Keratinocyte (primary cell): ENCODE measurements around the gene NEK2. TPM values are rescaled to one million over a fixed set of nuclear protein-coding genes. Genes with fewer than 3 reads are reported as not detected.
A peak's percentile ranks its signal among the peaks of the same experiment; 100 is the strongest.

Experiments used
- DNase-seq: peaks from one replicate; pipeline ENCODE4 v3.0.0-alpha.2; 2011; ENCODE audit warnings: low read depth, missing footprints, low spot score
- FAIRE-seq: peaks from 2 replicates; lab custom pipeline; 2011; peaks lifted over from hg19 to GRCh38; lab: Jason Lieb, UNC
- H2AFZ ChIP-seq: 2 replicates; pipeline ENCODE4 v1.6.0; 2012; ENCODE audit warnings: low read length, control low read depth, inconsistent platforms; ENCODE audit not compliant: control insufficient read depth
- H3K27ac ChIP-seq: 2 replicates; pipeline ENCODE4 v1.5.1; 2011; ENCODE audit warnings: low read length; ENCODE audit not compliant: control insufficient read depth, insufficient read depth
- H3K27me3 ChIP-seq: 3 replicates; pipeline ENCODE4 v1.6.0; 2011; ENCODE audit warnings: low read length; ENCODE audit not compliant: control insufficient read depth, insufficient read depth; ENCODE audit errors: extremely low read depth
- H3K36me3 ChIP-seq, 2 experiments: 2 replicates in 1 of 2; 3 replicates in 1 of 2; pipeline ENCODE4 v1.5.1; 2011; ENCODE audit warnings: low read length in 2 of 2, mild to moderate bottlenecking in 1 of 2; ENCODE audit not compliant: control insufficient read depth in 2 of 2, insufficient read depth in 2 of 2; ENCODE audit errors: extremely low read depth in 1 of 2
- H3K4me1 ChIP-seq: 3 replicates; pipeline ENCODE4 v1.5.1; 2011; ENCODE audit warnings: low read length; ENCODE audit not compliant: control insufficient read depth, insufficient read depth; ENCODE audit errors: extremely low read depth
- H3K4me2 ChIP-seq: 3 replicates; pipeline ENCODE4 v1.6.0; 2011; ENCODE audit warnings: low read depth, low read length; ENCODE audit not compliant: control insufficient read depth, insufficient read depth; ENCODE audit errors: extremely low read depth
- H3K4me3 ChIP-seq, 3 experiments: fragments of 200-600 bp in 1 of 3; sonication (generic) in 1 of 3; 2 replicates in 2 of 3; 3 replicates in 1 of 3; pipeline ENCODE4 v1.5.1; 2011 to 2016; ENCODE audit warnings: low read length in 3 of 3, mild to moderate bottlenecking in 3 of 3, control low read depth in 2 of 3, inconsistent platforms in 1 of 3, low read depth in 1 of 3, mixed read lengths in 1 of 3, mixed run types in 1 of 3, moderate library complexity in 1 of 3; ENCODE audit not compliant: control insufficient read depth in 2 of 3, insufficient read depth in 2 of 3; ENCODE audit errors: extremely low read depth in 1 of 3
- H3K79me2 ChIP-seq: 2 replicates; pipeline ENCODE4 v1.6.0; 2012; ENCODE audit warnings: low read length; ENCODE audit not compliant: control insufficient read depth, insufficient read depth
- H3K9ac ChIP-seq: 3 replicates; pipeline ENCODE4 v1.6.0; 2011; ENCODE audit warnings: low read length; ENCODE audit not compliant: control insufficient read depth, insufficient read depth; ENCODE audit errors: extremely low read depth
- H3K9me1 ChIP-seq: 3 replicates; pipeline ENCODE4 v1.6.0; 2011; ENCODE audit warnings: low read length; ENCODE audit not compliant: control insufficient read depth, insufficient read depth; ENCODE audit errors: extremely low read depth
- H3K9me3 ChIP-seq: 2 replicates; pipeline ENCODE4 v1.5.1; 2012; ENCODE audit warnings: low read depth, low read length; ENCODE audit not compliant: control insufficient read depth
- H4K20me1 ChIP-seq: 3 replicates; pipeline ENCODE4 v1.6.0; 2011; ENCODE audit warnings: low read length; ENCODE audit not compliant: control insufficient read depth, insufficient read depth; ENCODE audit errors: extremely low read depth
- EZH2 ChIP-seq: IDR thresholded peaks from one replicate; pipeline ENCODE4 v1.6.1; 2012; ENCODE audit warnings: inconsistent platforms, mild to moderate bottlenecking, low read length, moderate library complexity
- dilution Hi-C: fragments of 300-500 bp; cut with MboI; formaldehyde crosslinking; loops from one replicate; pipeline ENCODE4 v1.7.0; 2020; ENCODE audit warnings: low sequenced_read_pairs; ENCODE audit not compliant: extremely low pct_ligation_motif_present
- polyA plus RNA-seq, 5 experiments: library from polyadenylated mRNA; depleted of rRNA in 3 of 5; stranded (reverse) in 3 of 5; stranded (forward) in 1 of 5; unstranded in 1 of 5; fragments of >200 nt; gene quantifications; 1 replicate in 1 of 5; 2 replicates in 3 of 5; 3 replicates in 1 of 5; pipeline versions ENCODE4 v1.2.1 to v1.2.3, GENCODE V29; 2011 to 2012; ENCODE audit warnings: missing spikeins in 2 of 5, low read depth in 1 of 5, low replicate concordance in 1 of 5
- TF ChIP-seq, protein P1 (sequence below), 3 experiments: IDR thresholded peaks in 1 of 3; conservative IDR thresholded peaks in 1 of 3; optimal IDR thresholded peaks in 1 of 3; 2 replicates in 2 of 3; 3 replicates in 1 of 3; pipeline versions ENCODE3 to v1.5.1; 2011; ENCODE audit warnings: low read length in 3 of 3, mild to moderate bottlenecking in 3 of 3, moderate library complexity in 2 of 3, control low read depth in 1 of 3, inconsistent platforms in 1 of 3; ENCODE audit not compliant: insufficient read depth in 2 of 3; ENCODE audit errors: extremely low read depth in 1 of 3

NEK2 gene
- polyA plus RNA-seq, 1 donor (not counting 4 experiments of a cell fraction or from before 2014, with no cell fraction given): 10.8 TPM

DNA sequence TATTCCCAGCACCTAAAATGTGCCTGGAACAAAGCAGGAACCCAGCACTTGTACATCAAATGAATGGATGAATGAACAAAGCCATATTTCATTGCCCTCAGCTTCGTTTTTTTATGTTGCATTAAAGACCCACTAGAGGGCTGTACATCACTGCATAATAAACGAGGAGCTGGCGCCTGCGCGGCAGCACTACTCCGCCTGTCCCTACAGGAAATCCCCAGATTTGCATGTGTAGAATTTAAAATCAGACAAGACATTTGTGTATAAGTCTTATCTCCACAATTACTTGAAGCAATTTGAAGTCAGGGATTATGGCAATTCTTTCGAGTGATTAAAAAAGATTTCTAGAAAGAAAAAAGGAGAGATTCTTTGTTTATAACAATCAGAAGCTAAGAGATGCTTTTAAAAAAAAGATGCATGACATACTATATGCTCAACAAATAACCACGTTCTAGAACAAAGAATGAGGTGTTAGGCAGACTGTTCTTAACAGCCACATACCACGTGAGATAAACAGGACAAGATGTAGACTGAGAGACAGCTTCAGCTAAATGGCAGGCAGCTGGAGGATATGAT is 5.4 kb upstream of the NEK2 start:
- dilution Hi-C loops: no loop called here
- Histone ChIP-seq H3K9me3 (no peaks in the 10 kb centered on the region), H3K4me3 (no peak overlapping the region), H3K27me3 (no peaks in the 10 kb centered on the region), H3K4me2 (peak overlapping the region; percentile 45), H2AFZ (peak overlapping the region; percentile 70), H4K20me1 (no peaks in the 10 kb centered on the region), H3K9ac (peak overlapping the region; percentile 18), H3K4me1 (peaks cover 8% of the 10 kb centered on the region), H3K27ac (no peak overlapping the region), H3K79me2 (no peaks in the 10 kb centered on the region), H3K9me1 (no peaks in the 10 kb centered on the region), H3K36me3 (no peaks in the 10 kb centered on the region)
- FAIRE-seq (peak; percentile 67), DNase-seq (peak; percentile 42)
- no peak for TF ChIP-seq EZH2
- TF ChIP-seq, protein P1, sequence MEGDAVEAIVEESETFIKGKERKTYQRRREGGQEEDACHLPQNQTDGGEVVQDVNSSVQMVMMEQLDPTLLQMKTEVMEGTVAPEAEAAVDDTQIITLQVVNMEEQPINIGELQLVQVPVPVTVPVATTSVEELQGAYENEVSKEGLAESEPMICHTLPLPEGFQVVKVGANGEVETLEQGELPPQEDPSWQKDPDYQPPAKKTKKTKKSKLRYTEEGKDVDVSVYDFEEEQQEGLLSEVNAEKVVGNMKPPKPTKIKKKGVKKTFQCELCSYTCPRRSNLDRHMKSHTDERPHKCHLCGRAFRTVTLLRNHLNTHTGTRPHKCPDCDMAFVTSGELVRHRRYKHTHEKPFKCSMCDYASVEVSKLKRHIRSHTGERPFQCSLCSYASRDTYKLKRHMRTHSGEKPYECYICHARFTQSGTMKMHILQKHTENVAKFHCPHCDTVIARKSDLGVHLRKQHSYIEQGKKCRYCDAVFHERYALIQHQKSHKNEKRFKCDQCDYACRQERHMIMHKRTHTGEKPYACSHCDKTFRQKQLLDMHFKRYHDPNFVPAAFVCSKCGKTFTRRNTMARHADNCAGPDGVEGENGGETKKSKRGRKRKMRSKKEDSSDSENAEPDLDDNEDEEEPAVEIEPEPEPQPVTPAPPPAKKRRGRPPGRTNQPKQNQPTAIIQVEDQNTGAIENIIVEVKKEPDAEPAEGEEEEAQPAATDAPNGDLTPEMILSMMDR (optimal IDR thresholded peaks at IDR 0.05 in 1 of 3, IDR thresholded peaks at IDR 0.05 in 1 of 3, conservative IDR thresholded peaks at IDR 0.05 in 1 of 3; ENCODE audit: extremely low read depth in 1 of 3, insufficient read depth in 2 of 3, low read length in 3 of 3): peak; percentile 55 to 84 (median 68)

DNA sequence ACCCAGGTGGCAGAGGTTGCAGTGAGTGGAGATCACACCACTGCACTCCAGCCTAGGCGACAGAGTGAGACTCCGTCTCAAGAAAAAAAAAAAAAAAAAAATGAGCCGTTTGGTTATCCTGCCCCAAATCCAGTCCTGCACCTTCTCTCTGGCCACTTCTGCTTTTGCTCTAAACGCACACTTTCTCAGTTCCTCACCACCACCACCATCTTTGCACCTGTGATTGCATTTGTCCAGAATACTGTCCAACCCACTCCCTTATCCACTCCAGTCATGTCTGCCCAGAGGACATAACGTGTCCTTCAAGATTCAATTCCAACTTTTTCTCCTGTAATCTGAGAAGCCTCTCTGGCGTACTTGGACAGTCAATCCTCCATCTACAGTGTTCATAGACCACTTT is 2.2 kb upstream of the NEK2 start:
- no peak overlapping the region for H2AFZ ChIP-seq
- no peak overlapping the region for H3K27ac ChIP-seq
- no peak for FAIRE-seq
- no peak for DNase-seq
- dilution Hi-C loops: no loop called here
- H4K20me1 ChIP-seq: no peaks in the 10 kb centered on the region
- H3K4me3 ChIP-seq: no peak overlapping the region
- H3K4me2 ChIP-seq: no peak overlapping the region
- no peaks in the 10 kb centered on the region for H3K27me3 ChIP-seq
- H3K4me1 ChIP-seq: peaks cover 19% of the 10 kb centered on the region
- no peaks in the 10 kb centered on the region for H3K9me3 ChIP-seq
- no peaks in the 10 kb centered on the region for H3K9me1 ChIP-seq
- TF ChIP-seq, protein P1 (optimal IDR thresholded peaks at IDR 0.05 in 1 of 3, IDR thresholded peaks at IDR 0.05 in 1 of 3, conservative IDR thresholded peaks at IDR 0.05 in 1 of 3; ENCODE audit: extremely low read depth in 1 of 3, insufficient read depth in 2 of 3, low read length in 3 of 3): no peak
- no peak for TF ChIP-seq EZH2
- H3K9ac ChIP-seq: no peak overlapping the region
- H3K79me2 ChIP-seq: peaks cover 6% of the 10 kb centered on the region
- H3K36me3 ChIP-seq: peaks cover 0 to 4% of the 10 kb centered on the region in 2 experiments
